Smooth muscle cell (in vitro differentiated cells): ENCODE measurements around the gene GNAO1. TPM values are rescaled to one million over a fixed set of nuclear protein-coding genes. Genes with fewer than 3 reads are reported as not detected.
A peak's percentile ranks its signal among the peaks of the same experiment; 100 is the strongest.

Experiments
- DNase-seq: peaks from one replicate; lab custom pipeline; 2025; ENCODE audit not compliant: unreplicated experiment; lab: John Stamatoyannopoulos, UW
- H2AFZ ChIP-seq: fragments of 200-600 bp; sonication (generic); 2 replicates; pipeline ENCODE4 v1.6.0; 2016; ENCODE audit warnings: antibody characterized with exemption, low read depth, mild to moderate bottlenecking
- H3F3A ChIP-seq: fragments of 200-600 bp; sonication (generic); 2 replicates; pipeline ENCODE4 v1.6.0; 2017; ENCODE audit warnings: antibody characterized with exemption, low read depth
- H3K27ac ChIP-seq: fragments of 200-600 bp; sonication (generic); 2 replicates; pipeline ENCODE4 v1.5.1; 2016; ENCODE audit warnings: low read depth, mild to moderate bottlenecking
- H3K27me3 ChIP-seq: fragments of 200-600 bp; sonication (generic); 2 replicates; pipeline ENCODE4 v1.6.1; 2016; ENCODE audit warnings: low read depth, mild to moderate bottlenecking
- H3K36me3 ChIP-seq: fragments of 200-600 bp; sonication (generic); 2 replicates; pipeline ENCODE4 v1.5.1; 2016; ENCODE audit warnings: low read depth
- H3K4me1 ChIP-seq: fragments of 200-600 bp; sonication (generic); 2 replicates; pipeline ENCODE4 v1.5.1; 2016; ENCODE audit warnings: low read depth
- H3K4me2 ChIP-seq: fragments of 200-600 bp; sonication (generic); 2 replicates; pipeline ENCODE4 v1.6.0; 2016; ENCODE audit warnings: mild to moderate bottlenecking
- H3K4me3 ChIP-seq: fragments of 200-600 bp; sonication (generic); 2 replicates; pipeline ENCODE4 v1.5.1; 2016; ENCODE audit warnings: mild to moderate bottlenecking
- H3K79me2 ChIP-seq: fragments of 200-600 bp; sonication (generic); 2 replicates; pipeline ENCODE4 v1.6.0; 2016; ENCODE audit warnings: low read depth, mild to moderate bottlenecking
- H3K9ac ChIP-seq: fragments of 200-600 bp; sonication (generic); 2 replicates; pipeline ENCODE4 v1.6.0; 2016; ENCODE audit warnings: low read depth
- H3K9me3 ChIP-seq: fragments of 200-600 bp; sonication (generic); replicated peaks from 2 replicates; pipeline ENCODE4 v1.5.1; 2016; ENCODE audit warnings: low read depth
- H4K20me1 ChIP-seq: fragments of 200-600 bp; sonication (generic); 2 replicates; pipeline ENCODE4 v1.6.0; 2016; ENCODE audit warnings: low read depth
- CTCF ChIP-seq: fragments of 200-600 bp; sonication (generic); IDR thresholded peaks from 2 replicates; pipeline ENCODE4 v1.5.1; 2017; ENCODE audit warnings: borderline replicate concordance, mild to moderate bottlenecking, antibody characterized with exemption; ENCODE audit not compliant: insufficient read depth, poor library complexity, severe bottlenecking
- WGBS: methylation state at CpG from one replicate; pipeline ENCODE4 v1.1.7; 2016; ENCODE audit warnings: low lambda C conversion rate; 5-methylcytosine and 5-hydroxymethylcytosine counted together
- polyA plus RNA-seq: library from polyadenylated mRNA; unstranded; fragments of >200 nt; fragmentation: Nextera tagmentation; extraction: Ambion mirVana; gene quantifications from 2 replicates; pipeline ENCODE4 v1.2.1, GENCODE V29; 2016
- total RNA-seq: library from RNA; depleted of rRNA; stranded (reverse); fragments of >200 nt; gene quantifications from 2 replicates; pipeline ENCODE4 v1.2.3, GENCODE V29; 2014

GNAO1 gene
- total and polyA plus RNA-seq, 2 experiments from 2014 or later, result 1.7 to 3.7 TPM

GRCh38 chr16:56190677-56191155 is 573 bp upstream of the GNAO1 start:
- peaks cover 84% of the 10 kb centered on the region for H3K27me3 ChIP-seq
- H4K20me1 ChIP-seq, result no peaks in the 10 kb centered on the region
- 2% methylated on average over 32 of the region's 50 CpGs for WGBS
- peak overlapping the region; percentile 53 for H2AFZ ChIP-seq
- H3K9me3 ChIP-seq, result no peaks in the 10 kb centered on the region
- no peaks in the 10 kb centered on the region for H3F3A ChIP-seq
- peak overlapping the region; percentile 61 for H3K4me3 ChIP-seq
- H3K4me1 ChIP-seq, result peaks cover 11% of the 10 kb centered on the region
- H3K9ac ChIP-seq, result no peak overlapping the region
- TF ChIP-seq CTCF, result no peak
- peak overlapping the region; percentile 88 for H3K4me2 ChIP-seq
- DNase-seq, result no peak
- no peak overlapping the region for H3K27ac ChIP-seq
- no peaks in the 10 kb centered on the region for H3K36me3 ChIP-seq
- no peaks in the 10 kb centered on the region for H3K79me2 ChIP-seq

GRCh38 chr16:56191835-56192634 is 746 bp downstream of the GNAO1 start:
- no peak overlapping the region for H3K9ac ChIP-seq
- peak overlapping the region; percentile 91 for H3K4me2 ChIP-seq
- H3K27me3 ChIP-seq, result peaks cover 89% of the 10 kb centered on the region
- H3F3A ChIP-seq, result no peaks in the 10 kb centered on the region
- no peak for TF ChIP-seq CTCF
- WGBS, result under 1% methylated on average over 27 of the region's 46 CpGs
- H3K79me2 ChIP-seq, result no peaks in the 10 kb centered on the region
- H2AFZ ChIP-seq, result no peak overlapping the region
- H3K4me1 ChIP-seq, result peaks cover 11% of the 10 kb centered on the region
- DNase-seq, result no peak
- H3K9me3 ChIP-seq, result no peaks in the 10 kb centered on the region
- H4K20me1 ChIP-seq, result no peaks in the 10 kb centered on the region
- peak overlapping the region; percentile 74 for H3K4me3 ChIP-seq
- H3K27ac ChIP-seq, result no peak overlapping the region
- no peaks in the 10 kb centered on the region for H3K36me3 ChIP-seq

- H3K36me3 ChIP-seq, result no peaks in the 10 kb centered on the region
- H4K20me1 ChIP-seq, result no peaks in the 10 kb centered on the region
- H3K79me2 ChIP-seq, result no peaks in the 10 kb centered on the region
- peak overlapping the region; percentile 74 for H3K4me3 ChIP-seq
- H2AFZ ChIP-seq, result no peak overlapping the region
- no peak for TF ChIP-seq CTCF
- H3K9me3 ChIP-seq, result no peaks in the 10 kb centered on the region
- peaks cover 90% of the 10 kb centered on the region for H3K27me3 ChIP-seq
- H3K4me2 ChIP-seq, result peak overlapping the region; percentile 91
- H3F3A ChIP-seq, result no peaks in the 10 kb centered on the region
- no peak overlapping the region for H3K27ac ChIP-seq
- no peak for DNase-seq
- 28% methylated on average over 6 of the region's 6 CpGs for WGBS
- peaks cover 11% of the 10 kb centered on the region for H3K4me1 ChIP-seq
- H3K9ac ChIP-seq, result no peak overlapping the region
Observed at GRCh38 chr16:56192635-56192945, 1.3 kb downstream of the GNAO1 start.
